ENCODE results near the gene GABRA4.
A peak's percentile ranks its signal among the peaks of the same experiment; 100 is the strongest.

GABRA4 gene

DNA sequence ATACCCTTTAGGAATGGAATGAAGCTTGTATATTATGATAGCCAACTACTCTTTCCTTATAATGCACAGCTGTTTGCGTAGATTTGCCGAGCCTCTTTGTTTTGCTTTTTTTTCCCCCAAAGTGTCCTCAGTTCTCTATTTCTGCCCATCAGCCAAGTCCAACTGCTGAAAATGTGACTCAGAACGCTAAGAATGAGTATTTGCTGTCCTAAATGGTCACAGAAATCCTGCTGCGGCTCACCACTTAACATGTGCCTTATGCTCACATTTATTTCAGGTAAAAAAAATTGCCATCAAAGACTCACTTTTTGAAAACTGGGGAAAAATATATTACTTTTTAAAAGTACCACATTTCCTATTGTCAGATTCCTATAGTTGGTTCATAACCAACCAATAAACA, 36.9 kb downstream of the GABRA4 start:
- Histone ChIP-seq H3K27me3 (replicated peaks) (no peaks in the 10 kb centered on the region), H3K36me3 (replicated peaks) (no peaks in the 10 kb centered on the region), H3K27ac (no peak overlapping the region), H3K4me3 (ENCODE audit: low read depth, low read length) (no peak overlapping the region)
- DNase-seq: peak; percentile 7
- TF ChIP-seq, protein P1, sequence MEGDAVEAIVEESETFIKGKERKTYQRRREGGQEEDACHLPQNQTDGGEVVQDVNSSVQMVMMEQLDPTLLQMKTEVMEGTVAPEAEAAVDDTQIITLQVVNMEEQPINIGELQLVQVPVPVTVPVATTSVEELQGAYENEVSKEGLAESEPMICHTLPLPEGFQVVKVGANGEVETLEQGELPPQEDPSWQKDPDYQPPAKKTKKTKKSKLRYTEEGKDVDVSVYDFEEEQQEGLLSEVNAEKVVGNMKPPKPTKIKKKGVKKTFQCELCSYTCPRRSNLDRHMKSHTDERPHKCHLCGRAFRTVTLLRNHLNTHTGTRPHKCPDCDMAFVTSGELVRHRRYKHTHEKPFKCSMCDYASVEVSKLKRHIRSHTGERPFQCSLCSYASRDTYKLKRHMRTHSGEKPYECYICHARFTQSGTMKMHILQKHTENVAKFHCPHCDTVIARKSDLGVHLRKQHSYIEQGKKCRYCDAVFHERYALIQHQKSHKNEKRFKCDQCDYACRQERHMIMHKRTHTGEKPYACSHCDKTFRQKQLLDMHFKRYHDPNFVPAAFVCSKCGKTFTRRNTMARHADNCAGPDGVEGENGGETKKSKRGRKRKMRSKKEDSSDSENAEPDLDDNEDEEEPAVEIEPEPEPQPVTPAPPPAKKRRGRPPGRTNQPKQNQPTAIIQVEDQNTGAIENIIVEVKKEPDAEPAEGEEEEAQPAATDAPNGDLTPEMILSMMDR (IDR thresholded peaks at IDR 0.05; ENCODE audit: low read depth, low read length, missing control alignments): no peak
- in situ Hi-C loops (cut with HindIII; ENCODE audit: low pct_ligation_motif_present, low sequenced_read_pairs): no loop called here

DNA sequence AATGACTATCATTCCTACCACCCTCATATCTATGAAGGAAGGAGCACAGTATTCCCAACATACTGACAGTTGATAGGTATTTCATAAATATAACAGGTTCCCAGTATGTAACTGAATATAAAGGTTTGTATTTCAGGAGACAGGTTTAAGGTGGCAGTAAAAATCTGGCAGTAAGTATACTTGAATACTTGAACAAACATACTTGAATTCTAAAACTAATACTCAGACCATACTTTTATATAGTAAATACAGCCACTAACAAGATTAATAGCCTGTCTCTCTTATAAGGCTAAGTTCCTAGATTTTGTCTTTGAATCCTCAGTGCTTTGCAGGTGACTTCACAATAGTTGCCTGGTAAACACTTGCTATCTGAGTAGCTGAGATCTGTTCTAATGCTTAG, 37.8 kb downstream of the GABRA4 start:
- Histone ChIP-seq H3K27me3 (replicated peaks) (no peaks in the 10 kb centered on the region), H3K36me3 (replicated peaks) (no peaks in the 10 kb centered on the region), H3K4me3 (ENCODE audit: low read depth, low read length) (no peak overlapping the region), H3K27ac (no peak overlapping the region)
- TF ChIP-seq, protein P1 (IDR thresholded peaks at IDR 0.05; ENCODE audit: low read depth, low read length, missing control alignments): no peak
- DNase-seq: no peak
- in situ Hi-C loops (cut with HindIII; ENCODE audit: low pct_ligation_motif_present, low sequenced_read_pairs): no loop called here

DNA sequence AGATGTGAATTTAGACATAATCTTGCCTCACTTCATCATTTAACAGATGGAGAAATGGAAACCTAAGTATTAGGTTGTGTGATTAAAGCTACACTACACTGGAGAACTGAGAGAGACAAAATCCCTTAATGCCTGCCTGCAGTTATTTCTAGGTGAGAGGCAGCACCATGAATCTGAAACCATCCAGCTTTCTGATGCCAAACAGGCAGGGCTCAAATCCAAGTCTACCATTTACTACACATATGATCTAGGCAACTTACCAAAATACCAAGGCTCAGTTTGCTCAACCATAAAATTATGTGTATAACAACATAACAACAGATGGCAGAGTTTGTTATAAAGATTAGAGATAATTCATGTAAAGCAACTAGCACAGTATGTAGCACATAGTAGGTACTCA, 38.7 kb downstream of the GABRA4 start:
- no peaks in the 10 kb centered on the region for H3K36me3 ChIP-seq (replicated peaks)
- TF ChIP-seq, protein P1 (IDR thresholded peaks at IDR 0.05; ENCODE audit: low read depth, low read length, missing control alignments): no peak
- no peak overlapping the region for H3K4me3 ChIP-seq (ENCODE audit: low read depth, low read length)
- no peak for DNase-seq
- no peaks in the 10 kb centered on the region for H3K27me3 ChIP-seq (replicated peaks)
- in situ Hi-C loops (cut with HindIII; ENCODE audit: low pct_ligation_motif_present, low sequenced_read_pairs): no loop called here
- no peak overlapping the region for H3K27ac ChIP-seq

DNA sequence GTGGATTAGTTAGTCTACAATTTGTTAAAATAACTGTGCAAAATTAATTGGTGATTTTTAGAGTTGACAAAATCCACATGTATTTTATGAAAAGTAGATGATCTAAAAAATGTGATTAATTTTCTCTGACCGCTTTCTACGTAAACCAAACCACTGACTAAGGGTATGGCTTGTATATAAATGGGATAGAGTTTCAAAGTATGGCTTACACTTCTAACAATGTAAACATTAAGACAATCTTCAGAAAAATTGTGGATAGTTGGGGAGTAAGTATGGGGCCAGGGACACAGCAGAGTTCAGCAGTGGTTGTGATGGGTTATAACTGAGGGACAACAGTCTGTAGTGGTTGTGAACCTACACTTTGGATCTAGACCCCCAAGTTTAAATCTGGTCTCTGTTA, 39.8 kb downstream of the GABRA4 start:
- no peaks in the 10 kb centered on the region for H3K27me3 ChIP-seq (replicated peaks)
- no peak overlapping the region for H3K4me3 ChIP-seq (ENCODE audit: low read depth, low read length)
- no peak overlapping the region for H3K27ac ChIP-seq
- in situ Hi-C loops (cut with HindIII; ENCODE audit: low pct_ligation_motif_present, low sequenced_read_pairs): no loop called here
- DNase-seq: no peak
- H3K36me3 ChIP-seq (replicated peaks): no peaks in the 10 kb centered on the region
- TF ChIP-seq, protein P1 (IDR thresholded peaks at IDR 0.05; ENCODE audit: low read depth, low read length, missing control alignments): no peak

DNA sequence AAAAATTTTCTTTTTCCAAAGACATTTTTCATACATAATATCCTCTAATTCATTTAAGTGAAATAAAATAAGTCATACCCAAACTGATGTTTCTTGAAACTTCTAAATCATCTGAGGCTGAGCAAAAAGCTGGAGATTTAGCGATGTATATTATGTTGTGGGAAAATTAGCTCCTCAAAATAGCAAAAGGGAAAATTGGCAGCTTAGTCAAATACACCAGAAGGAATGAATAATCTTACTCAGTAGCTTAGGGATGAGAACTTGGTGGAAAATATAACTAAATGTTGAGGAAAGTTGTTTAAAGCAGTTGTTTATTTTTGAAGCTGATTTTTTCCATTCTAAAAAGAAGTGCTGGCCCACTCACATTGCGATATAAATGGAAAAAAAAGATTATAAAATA, 40.9 kb downstream of the GABRA4 start:
- no peaks in the 10 kb centered on the region for H3K36me3 ChIP-seq (replicated peaks)
- in situ Hi-C loops (cut with HindIII; ENCODE audit: low pct_ligation_motif_present, low sequenced_read_pairs): no loop called here
- TF ChIP-seq, protein P1 (IDR thresholded peaks at IDR 0.05; ENCODE audit: low read depth, low read length, missing control alignments): no peak
- H3K4me3 ChIP-seq (ENCODE audit: low read depth, low read length): no peak overlapping the region
- no peak overlapping the region for H3K27ac ChIP-seq
- DNase-seq: no peak
- no peaks in the 10 kb centered on the region for H3K27me3 ChIP-seq (replicated peaks)

DNA sequence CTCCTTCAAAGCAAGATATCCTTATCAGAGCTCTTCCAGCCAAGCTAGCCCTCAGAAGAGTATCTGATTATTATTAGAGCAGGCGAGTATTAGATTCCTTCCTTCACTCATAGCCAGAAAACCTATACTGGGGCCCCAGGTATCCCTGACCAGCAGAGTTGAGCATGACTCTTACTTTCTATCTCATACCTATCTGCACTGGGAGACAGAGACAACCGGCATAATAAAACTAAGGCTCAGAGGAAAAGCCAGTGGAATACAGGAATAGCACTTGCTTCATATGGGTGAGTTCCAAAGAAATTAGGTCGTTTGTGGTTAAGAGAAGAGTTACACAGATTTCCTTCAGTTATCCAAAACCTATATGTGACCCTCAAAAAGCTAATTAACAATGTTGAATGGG, 42.6 kb downstream of the GABRA4 start:
- TF ChIP-seq, protein P1 (IDR thresholded peaks at IDR 0.05; ENCODE audit: low read depth, low read length, missing control alignments): no peak
- DNase-seq: no peak
- Histone ChIP-seq H3K36me3 (replicated peaks) (no peaks in the 10 kb centered on the region), H3K4me3 (ENCODE audit: low read depth, low read length) (no peak overlapping the region), H3K27ac (no peak overlapping the region), H3K27me3 (replicated peaks) (no peaks in the 10 kb centered on the region)
- in situ Hi-C loops (cut with HindIII; ENCODE audit: low pct_ligation_motif_present, low sequenced_read_pairs): no loop called here
